HG02642 (cell line): ENCODE data around the gene VAPB.
"Not testable (repeated sequence)": the region's sequence is repeated elsewhere in the genome, so short reads cannot be mapped to it uniquely, and the experiment has no call there.

Source experiments
- ATAC-seq: cut with Tn5 transposase; IDR thresholded peaks from one replicate; pipeline ENCODE4 v1.9.1; 2021; ENCODE audit warnings: mild to moderate bottlenecking; ENCODE audit not compliant: unreplicated experiment, poor library complexity

VAPB gene

DNA sequence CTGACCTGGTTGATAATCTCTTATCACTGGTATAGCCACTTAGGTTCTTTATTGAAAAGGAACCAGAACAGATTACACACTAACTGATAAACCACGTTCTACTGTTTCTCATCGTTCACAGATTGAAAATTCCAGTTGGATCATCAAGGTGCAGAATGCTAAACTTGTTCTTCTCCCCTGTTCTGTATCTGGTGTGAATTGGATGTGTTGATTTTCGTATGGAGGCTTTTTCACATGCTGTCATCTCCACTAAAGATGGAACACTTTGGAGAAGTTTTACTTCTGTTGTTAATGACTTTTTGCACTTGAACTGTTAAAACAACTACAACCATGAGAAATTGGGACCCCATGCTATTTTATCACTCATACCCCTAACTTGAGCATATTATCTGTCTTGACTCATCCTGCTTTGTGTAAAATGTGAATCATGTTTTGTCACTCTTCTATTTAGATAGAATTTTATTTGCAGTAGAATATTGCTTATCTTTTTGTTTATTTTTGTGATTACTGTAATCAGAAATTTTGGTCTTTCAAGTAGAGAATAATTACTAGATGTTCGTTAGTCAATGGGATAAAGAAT, 17.5 kb downstream of the VAPB start:
- no peak for ATAC-seq

DNA sequence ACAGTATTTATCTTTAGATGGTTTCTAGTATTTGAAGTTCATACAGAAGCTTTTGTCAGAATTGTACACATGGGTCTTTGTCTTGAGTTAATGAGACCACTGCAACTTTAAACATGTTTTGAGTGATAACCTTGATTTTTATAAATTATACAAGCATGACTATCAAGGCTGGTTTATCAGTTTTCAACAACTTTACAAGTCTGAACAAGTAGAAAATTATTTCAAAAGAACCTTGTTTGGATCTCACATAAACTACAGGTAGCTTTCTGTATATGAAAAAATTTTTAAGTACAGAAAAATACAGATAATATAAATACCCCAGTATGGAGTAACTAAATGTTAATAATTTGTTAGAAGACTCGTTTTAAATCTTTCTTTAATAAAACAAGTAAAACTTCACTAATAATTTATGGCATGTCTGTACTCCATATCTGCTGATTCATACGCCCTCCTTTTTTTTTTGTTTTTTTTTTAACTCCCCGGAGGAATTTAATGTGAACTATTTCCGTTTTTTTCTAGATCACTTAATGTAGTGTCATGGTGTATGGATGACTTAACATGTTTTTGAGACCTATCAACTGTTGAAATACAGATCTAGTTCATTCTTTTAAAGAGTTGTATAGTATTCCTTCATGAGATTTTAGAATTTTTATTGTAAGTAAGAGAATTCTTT, 18.3 kb downstream of the VAPB start:
- no peak for ATAC-seq

DNA sequence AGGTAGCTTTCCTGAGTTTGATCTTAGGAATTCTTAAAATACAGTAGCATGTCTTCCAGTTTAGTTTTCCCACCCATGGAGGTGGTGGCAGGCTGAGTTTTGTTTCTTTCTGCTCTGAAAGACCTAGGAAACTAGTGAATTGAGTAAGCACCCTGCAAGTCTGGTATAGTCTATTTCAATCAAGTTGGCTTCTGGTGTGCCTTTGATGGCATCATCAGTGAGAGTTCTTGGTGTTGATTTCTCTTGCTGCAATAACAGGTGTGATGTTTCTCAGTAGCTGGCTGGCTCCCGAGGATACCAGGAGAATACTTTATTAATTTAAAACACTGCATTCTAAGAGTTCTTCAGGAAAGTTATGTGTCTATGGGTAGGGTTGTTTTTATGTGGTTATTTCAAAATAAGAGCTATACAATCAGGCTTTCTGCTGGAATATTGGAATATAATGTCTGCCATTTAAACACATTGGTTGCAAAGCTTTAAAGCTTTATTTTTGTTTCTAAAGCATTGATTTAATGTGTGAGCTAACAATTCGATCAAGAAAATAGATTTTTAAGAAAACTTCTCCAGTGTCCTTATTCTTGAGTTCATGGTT, 19.0 kb downstream of the VAPB start:
- ATAC-seq: peak; percentile 57

DNA sequence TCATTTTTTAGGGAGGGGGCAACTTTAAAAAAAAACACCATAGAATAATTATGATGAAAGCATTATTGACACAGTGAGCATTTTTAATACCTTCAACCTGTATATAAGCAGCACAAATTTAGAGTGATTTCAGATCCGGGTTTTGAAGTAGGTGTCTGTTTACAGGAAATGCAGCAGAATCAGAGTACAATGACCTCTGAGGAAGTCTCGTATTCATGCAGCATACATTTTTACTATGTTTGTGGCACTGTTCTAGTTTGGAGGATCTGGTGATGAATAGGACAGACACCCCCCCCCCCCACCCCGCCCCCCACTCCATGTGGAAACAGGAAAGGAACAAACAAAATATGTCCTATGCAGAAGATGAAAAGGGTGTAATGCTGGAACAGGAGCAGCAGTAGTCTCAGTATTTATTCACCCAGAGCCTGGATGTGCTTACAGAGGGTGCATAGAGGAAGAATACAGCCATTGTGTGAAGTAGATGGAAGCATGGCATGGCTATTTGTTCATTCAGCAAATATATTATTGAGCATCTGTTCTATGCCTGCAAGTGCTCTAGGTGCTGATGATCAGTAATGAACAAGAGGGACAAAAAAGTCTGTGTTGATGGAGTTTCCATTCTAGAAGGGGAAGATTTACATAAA, 19.7 kb downstream of the VAPB start:
- ATAC-seq: peak; percentile 34

DNA sequence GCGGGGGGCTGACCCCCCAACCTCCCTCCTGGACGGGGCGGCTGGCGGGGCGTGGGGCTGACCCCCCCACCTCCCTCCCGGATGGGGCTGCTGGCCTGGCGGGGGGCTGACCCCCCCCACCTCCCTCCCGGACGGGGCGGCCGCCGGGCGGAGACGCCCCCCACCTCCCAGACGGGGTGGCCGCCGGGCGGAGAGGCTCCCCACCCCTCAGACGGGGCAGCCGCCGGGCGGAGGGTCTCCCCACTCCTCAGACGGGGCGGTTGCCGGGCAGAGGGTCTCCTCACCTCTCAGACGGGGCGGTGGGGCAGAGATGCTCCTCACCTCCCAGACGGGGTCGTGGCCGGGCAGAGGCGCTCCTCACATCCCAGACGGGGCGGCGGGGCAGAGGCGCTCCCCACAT, 25.2 kb downstream of the VAPB start:
- not testable (repeated sequence) for ATAC-seq

DNA sequence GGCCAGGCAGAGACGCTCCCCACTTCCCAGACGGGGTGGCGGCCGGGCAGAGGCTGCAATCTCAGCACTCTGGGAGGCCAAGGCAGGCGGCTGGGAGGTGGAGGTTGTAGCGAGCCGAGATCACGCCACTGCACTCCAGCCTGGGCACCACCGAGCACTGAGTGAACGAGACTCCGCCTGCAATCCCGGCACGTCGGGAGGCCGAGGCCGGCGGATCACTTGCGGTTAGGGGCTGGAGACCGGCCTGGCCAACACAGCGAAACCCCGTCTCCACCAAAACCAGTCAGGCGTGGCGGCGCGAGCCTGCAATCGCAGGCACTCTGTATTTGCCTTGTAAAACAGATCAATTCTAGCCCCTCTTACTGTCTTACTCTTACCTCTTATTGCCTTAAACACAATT, 25.8 kb downstream of the VAPB start:
- ATAC-seq: not testable (repeated sequence)

DNA sequence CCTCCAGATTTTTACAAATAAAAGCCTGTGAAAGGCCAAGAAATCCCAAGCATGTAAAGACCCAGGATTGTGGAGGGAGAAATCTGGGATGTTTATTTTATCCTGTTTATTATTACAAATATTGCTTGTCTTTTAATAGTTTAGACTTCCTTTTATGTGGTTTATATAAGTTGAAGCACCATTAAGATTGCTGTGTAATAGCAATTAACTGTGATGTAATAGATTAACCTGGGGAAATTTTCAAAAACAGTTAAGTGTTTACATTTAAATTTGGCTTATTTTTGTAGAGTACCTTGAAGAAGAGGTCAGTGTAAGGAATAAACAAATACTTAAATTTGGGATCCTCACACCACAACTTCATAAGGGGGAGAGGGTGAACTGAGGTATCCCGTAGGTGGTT, 27.0 kb downstream of the VAPB start:
- ATAC-seq: no peak

DNA sequence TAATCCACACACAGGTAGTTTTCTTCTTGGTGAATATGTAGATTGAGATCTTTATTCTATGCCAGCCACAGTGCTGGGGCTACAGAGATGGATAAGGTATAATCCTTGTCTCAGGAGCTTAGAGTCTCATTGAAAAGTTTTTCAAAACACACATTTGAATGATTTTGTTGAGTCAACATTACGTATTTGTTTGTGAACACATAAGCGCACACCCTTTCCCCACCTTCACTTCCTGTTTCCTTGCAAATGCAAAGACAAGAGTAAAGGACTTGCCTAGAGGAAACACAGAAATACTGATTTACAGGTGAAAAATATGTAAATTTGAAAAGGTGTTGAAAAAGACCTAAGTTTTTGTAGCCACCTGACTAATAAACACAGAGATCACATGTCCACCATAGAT, 27.8 kb downstream of the VAPB start:
- no peak for ATAC-seq

DNA sequence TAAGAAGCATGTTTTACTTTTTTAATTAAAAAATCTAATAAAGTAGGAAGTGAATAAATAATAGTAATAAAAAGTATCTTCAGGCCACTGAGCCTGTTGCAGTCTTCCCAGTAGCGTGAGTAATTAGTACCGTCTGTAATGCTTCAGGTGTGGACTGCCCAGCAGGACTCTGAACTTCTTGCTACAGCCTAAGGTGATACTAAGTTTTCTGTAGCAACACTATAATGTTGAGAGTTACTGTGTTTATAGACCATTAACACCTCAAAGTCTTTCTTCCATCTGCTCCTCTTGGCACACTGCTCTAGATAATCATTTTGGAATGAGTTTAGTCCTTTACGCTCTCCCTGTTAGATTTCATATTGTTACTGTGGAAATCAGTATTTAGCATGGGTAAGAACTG, 28.4 kb downstream of the VAPB start:
- no peak for ATAC-seq

DNA sequence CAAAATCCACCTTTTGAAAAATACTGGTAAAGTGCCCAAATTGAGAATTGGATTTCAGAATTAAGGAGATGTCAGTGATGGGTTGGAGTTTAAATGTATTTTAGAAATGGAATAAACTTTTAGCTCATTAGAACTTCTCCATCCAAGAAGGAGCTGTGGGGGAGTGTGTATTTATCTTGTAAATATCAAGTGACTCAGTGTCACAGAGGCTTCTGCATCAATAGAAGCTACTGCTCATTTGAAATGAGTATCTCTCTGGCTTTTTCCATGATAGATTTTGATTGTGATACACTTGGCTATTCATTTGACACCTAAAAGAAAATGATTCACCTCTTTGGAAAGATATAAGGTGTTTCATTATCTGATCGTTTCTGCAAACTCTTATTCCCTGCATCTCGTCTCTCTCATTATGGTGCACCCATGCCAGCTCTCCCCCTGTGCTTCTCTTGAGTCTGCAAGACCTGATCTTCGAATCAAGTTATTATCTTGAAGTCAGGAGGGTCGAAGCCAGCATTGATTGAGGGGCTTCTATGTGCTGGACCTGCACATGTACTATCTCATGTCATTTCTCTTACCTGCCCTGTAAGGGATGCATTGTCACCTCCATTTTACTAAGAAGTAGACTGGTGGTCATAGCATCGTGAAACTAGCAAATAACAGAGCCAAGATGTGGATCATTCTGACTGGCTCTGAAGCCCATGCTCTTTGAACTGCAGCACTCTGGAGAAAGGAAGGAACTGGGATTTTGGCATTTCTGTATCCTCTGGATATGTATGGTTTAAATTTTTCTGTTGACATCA, 30.1 kb downstream of the VAPB start:
- no peak for ATAC-seq

DNA sequence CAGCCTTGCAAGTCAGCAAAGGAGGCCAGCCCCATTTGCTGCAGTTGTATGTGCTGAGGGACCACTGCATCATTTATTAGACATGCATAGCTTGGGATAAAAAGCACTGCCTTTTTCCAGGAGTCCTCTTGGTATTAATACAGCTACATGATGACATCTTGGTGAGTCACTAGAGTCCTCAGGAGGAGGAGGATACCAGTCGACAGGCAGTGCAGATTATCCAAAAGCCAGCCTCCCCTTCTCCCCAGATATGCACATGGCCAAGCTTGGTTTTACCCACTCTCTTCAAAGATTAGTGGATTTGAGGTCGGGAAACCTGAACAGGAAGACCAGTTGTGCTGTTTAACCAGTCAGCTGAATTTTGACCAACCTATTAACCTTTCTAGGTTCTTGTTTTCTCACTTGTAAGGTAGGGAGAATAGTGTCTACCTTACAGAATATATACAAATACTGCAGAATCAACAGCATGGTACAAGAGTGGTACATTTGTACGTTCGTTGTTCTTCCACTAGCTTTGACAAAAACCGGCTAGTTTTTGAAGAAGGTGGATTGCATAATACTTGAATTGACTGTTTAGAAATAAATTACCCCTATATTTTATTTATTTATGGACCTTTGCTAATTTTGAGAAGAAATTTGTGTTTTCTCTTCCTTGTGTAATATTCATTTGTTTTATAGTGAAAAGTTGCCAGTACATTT, 31.9 kb downstream of the VAPB start:
- no peak for ATAC-seq

DNA sequence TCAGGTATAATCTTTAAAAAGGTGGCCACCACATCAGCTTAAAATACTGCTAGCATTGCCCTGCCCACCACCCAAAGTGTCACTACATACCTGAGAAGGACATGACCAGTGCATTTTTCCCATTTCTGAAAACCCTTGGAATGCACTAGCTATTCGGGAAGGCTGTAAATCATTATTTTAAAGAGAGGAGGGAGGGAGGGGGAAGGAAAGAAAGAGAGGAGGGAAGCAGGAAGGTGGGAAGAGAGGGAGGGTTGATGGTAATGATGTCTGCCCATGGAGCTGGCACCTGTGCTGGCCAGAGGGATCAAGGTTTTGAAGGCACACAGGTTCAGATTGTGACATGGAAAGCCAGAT, 32.4 kb downstream of the VAPB start:
- no peak for ATAC-seq

DNA sequence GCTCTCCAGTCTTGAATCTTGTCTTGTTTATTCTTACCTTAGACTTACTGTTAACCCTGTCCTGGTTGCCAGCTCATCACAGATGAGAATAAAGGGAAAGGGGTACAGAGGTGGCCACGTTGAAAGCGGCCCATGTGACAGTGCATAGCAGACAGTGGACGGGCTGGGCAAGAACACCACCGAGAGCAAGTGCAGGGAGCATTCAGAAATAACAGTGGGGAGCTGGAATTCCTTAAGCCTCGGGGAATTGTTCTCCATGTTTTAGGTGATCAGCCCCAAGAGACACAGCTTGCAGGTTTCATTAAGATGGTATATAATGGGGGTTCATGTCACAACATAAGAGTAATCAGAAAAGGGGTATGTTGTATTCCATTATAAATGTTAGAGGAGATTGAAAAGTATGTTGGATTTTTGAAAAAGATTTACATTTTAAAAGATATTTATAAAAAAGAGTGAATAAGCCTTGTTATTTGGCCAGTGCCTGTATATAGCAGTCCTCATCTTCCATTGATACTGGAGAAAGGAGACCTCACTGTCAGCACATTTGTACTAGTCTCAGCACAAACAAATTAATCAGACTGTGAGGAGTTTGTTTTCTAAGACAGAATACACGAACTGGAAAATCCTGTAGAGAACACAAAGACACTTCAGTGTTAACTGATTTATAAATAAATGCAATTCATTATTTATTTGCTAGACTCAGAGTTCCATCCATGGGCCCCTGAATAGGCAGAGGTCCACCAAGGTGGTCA, 35.4 kb downstream of the VAPB start:
- ATAC-seq: no peak

DNA sequence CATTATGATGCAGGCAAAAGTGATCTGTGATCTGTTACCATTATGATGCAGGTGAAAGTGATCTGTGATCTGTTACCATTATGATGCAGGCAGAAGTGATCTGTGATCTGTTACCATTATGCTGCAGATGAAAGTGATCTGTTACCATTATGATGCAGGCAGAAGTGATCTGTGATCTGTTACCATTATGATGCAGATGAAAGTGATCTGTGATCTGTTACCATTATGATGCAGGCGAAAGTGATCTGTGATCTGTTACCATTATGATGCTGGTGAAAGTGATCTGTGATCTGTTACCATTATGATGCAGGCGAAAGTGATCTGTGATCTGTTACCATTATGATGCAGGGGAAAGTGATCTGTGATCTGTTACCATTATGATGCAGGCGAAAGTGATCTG, 38.5 kb downstream of the VAPB start:
- ATAC-seq: not testable (repeated sequence)

DNA sequence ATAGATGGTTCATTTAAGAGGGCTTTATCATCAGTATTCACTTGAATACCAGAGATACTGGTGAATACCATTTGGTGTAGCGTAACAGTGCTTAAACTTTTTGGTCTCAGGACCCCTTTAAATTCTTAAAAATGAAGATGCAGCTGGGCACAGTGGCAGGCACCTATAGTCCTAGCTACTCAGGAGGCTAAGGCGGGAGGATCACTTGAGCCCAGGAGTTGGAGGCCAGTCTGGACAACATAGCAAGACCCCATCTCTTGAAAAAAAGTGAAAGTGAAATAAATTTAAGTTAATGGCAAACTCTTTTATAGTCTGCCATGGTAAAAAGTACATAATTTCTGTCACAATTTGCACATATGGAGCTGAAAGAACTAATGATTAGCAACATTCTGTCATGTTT, 39.3 kb downstream of the VAPB start:
- no peak for ATAC-seq

DNA sequence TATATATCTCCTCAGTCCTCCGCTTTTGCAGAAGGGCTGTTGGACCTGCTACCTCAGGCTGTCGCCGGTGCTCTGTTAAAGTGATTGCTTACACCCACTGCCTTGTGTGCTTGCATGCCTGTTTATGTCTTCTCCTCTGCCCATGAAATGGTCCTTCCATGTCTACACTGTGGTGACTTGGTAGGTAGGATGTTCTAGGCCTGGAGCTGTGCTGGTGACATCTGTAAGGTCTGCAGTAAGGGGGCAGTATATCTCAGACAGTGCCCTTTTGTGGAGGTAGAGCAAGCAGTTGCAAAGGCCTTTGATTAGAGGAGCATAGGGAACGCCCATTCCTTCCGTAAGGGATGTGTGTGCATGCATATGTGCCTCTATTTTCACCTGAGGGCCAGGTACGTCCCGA, 40.3 kb downstream of the VAPB start:
- no peak for ATAC-seq

DNA sequence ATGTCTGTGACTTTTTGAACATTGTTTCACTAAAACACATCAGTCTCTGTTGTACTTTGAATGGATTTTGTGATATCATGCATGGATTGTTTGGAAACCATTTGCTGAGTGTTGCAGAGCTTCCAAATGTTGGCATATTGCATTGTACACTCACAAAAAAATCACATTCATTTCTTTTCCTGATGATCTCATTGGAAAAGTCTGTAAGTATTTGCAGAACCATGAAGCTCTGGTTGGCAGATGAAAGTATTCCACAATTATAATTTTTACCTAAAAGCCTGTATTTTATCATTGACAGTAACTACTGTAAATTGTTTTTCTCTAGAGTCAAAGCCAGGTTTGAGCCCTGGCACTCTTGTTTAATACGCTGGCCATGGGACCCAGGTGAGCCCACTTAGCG, 42.1 kb downstream of the VAPB start:
- ATAC-seq: no peak

DNA sequence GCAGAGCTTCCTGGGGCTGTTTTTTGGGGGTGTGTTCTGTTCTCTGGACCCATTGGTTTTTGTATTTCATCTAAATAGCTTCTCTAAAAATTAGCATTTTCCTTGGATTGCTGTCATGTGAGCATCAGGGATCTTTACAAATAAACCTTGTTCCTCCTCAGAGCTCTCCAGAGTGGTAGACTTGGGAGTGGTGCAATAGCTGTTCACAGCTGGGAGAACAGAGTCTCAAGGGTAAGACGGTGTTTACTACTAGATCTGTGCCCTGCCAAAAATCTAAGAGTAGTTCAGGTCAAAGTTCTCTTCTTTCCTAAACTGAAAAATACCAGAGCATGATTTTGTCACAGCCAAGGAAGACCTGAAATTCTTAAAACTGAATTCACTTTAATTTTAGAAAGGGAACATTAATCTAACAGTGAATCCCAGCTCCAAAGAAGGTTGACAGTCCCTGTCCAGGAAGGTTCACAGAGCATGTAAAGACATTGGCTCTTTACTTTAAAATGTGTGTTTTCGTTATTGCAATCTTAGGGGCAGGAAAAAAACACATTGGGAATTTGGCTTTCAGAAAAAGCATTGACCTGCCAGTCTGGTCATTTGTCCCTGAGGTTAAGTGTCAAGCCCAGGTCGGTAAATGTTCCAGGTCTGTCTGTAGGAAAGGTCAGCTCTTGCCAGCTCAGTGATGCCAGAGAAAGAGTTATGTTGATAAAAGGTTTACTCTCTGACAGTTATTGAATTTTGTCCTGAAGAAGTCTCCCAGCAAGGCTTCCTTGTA, 43.3 kb downstream of the VAPB start:
- ATAC-seq: no peak
